HepG2 (cell line): ENCODE measurements around the gene TMEM219. TPM values are rescaled to one million over a fixed set of nuclear protein-coding genes. Genes with fewer than 3 reads are reported as not detected.

Experiments
- ARNTL ChIP-seq: sonication (generic); formaldehyde crosslinking; IDR thresholded peaks from 2 replicates; pipeline ENCODE4 v1.4.0; 2020; ENCODE audit warnings: mild to moderate bottlenecking, missing genetic modification reagents
- DDIT3 ChIP-seq: sonication (generic); formaldehyde crosslinking; IDR thresholded peaks from 2 replicates; pipeline ENCODE4 v1.4.0; 2020; ENCODE audit warnings: mild to moderate bottlenecking, missing genetic modification reagents
- EEA1 ChIP-seq: sonication (generic); formaldehyde crosslinking; IDR thresholded peaks from 2 replicates; pipeline ENCODE4 v1.5.1; 2020; ENCODE audit warnings: mild to moderate bottlenecking, missing genetic modification reagents, borderline replicate concordance
- ELF4 ChIP-seq: sonication (generic); formaldehyde crosslinking; IDR thresholded peaks from 2 replicates; pipeline ENCODE4 v1.5.0; 2020; ENCODE audit warnings: missing genetic modification reagents, mild to moderate bottlenecking, moderate library complexity, borderline replicate concordance
- FOXJ3 ChIP-seq: sonication (generic); formaldehyde crosslinking; IDR thresholded peaks from 2 replicates; pipeline ENCODE4 v1.4.0; 2020; ENCODE audit warnings: missing genetic modification reagents, mild to moderate bottlenecking, borderline replicate concordance
- GATAD1 ChIP-seq: IDR thresholded peaks from 2 replicates; pipeline ENCODE4 v1.6.1; 2016; ENCODE audit warnings: missing genetic modification reagents, missing compliant biosample characterization
- HNRNPK ChIP-seq: fragments of 200-400 bp; formaldehyde crosslinking; IDR thresholded peaks from 2 replicates; pipeline ENCODE4 v1.6.1; 2018; ENCODE audit warnings: low read length, low read depth, moderate library complexity, mild to moderate bottlenecking; ENCODE audit not compliant: poor library complexity, severe bottlenecking
- KDM2A ChIP-seq: sonication (generic); formaldehyde crosslinking; IDR thresholded peaks from 2 replicates; pipeline ENCODE4 v1.4.0; 2020; ENCODE audit warnings: low read depth, missing genetic modification reagents, borderline replicate concordance
- NCOA1 ChIP-seq: sonication (generic); formaldehyde crosslinking; IDR thresholded peaks from 2 replicates; pipeline ENCODE4 v1.9.0; 2021; ENCODE audit warnings: missing genetic modification reagents
- PHF8 ChIP-seq: sonication (generic); formaldehyde crosslinking; IDR thresholded peaks from 2 replicates; pipeline ENCODE4 v1.5.0; 2020; ENCODE audit warnings: missing genetic modification reagents
- REXO4 ChIP-seq: sonication (generic); formaldehyde crosslinking; IDR thresholded peaks from 2 replicates; pipeline ENCODE4 v1.8.0; 2022; ENCODE audit warnings: missing genetic modification reagents, mild to moderate bottlenecking, borderline replicate concordance
- SPEN ChIP-seq: sonication (generic); formaldehyde crosslinking; IDR thresholded peaks from 2 replicates; pipeline ENCODE4 v1.5.1; 2020; ENCODE audit warnings: low read depth, mild to moderate bottlenecking, missing genetic modification reagents
- ZBTB20 ChIP-seq: sonication (generic); formaldehyde crosslinking; IDR thresholded peaks from 2 replicates; pipeline ENCODE4 v1.8.1; 2023; ENCODE audit warnings: missing genetic modification reagents, low read depth, mild to moderate bottlenecking, borderline replicate concordance
- ZBTB7B ChIP-seq: sonication (generic); formaldehyde crosslinking; IDR thresholded peaks from 2 replicates; pipeline ENCODE4 v1.4.0; 2020; ENCODE audit warnings: missing genetic modification reagents
- ZFP37 ChIP-seq: sonication (generic); formaldehyde crosslinking; IDR thresholded peaks from 2 replicates; pipeline ENCODE4 v1.4.0; 2020; ENCODE audit warnings: missing genetic modification reagents, borderline replicate concordance
- ZNF646 ChIP-seq: sonication (generic); formaldehyde crosslinking; IDR thresholded peaks from 2 replicates; pipeline ENCODE4 v1.9.0; 2021; ENCODE audit warnings: mild to moderate bottlenecking, missing genetic modification reagents
- ZNF670 ChIP-seq: sonication (generic); formaldehyde crosslinking; IDR thresholded peaks from 2 replicates; pipeline ENCODE4 v1.8.0; 2022; ENCODE audit warnings: mild to moderate bottlenecking, missing genetic modification reagents, borderline replicate concordance
- ZNF75D ChIP-seq: sonication (generic); formaldehyde crosslinking; IDR thresholded peaks from 2 replicates; pipeline ENCODE4 v1.8.1; 2023; ENCODE audit warnings: missing genetic modification reagents, mild to moderate bottlenecking, borderline replicate concordance
- ZSCAN20 ChIP-seq: sonication (generic); formaldehyde crosslinking; IDR thresholded peaks from 2 replicates; pipeline ENCODE4 v1.4.0; 2020; ENCODE audit warnings: missing genetic modification reagents, mild to moderate bottlenecking, borderline replicate concordance
- polyA plus RNA-seq, 8 experiments: library from polyadenylated mRNA; depleted of rRNA in 3 of 8; stranded (reverse) in 7 of 8; unstranded in 1 of 8; fragments of >200 nt; fragmentation: Illumina TruSeq in 4 of 8; extraction: Trizol in 4 of 8; gene quantifications; 2 replicates each; pipeline versions ENCODE4 v1.2.1 to v1.2.3, GENCODE V29; 2011 to 2016; ENCODE audit warnings: low read depth in 4 of 8, missing spikeins in 1 of 8, mixed read lengths in 1 of 8; ENCODE audit not compliant: insufficient read depth in 1 of 8
- total RNA-seq, 5 experiments: library from RNA; depleted of rRNA; stranded (reverse); fragments of >200 nt; fragmentation: Illumina TruSeq; extraction: Trizol; gene quantifications; 2 replicates each; pipeline ENCODE4 v1.2.3, GENCODE V29; 2016; ENCODE audit warnings: low read depth in 1 of 5
- TF ChIP-seq, protein P1 (sequence below): sonication (generic); formaldehyde crosslinking; conservative IDR thresholded peaks from 2 replicates; pipeline ENCODE4 v1.4.0; 2020; ENCODE audit warnings: missing genetic modification reagents

The TMEM219 gene
- total and polyA plus RNA-seq, 2 of the 13 experiments (the other 11 are each of a cell fraction or from before 2014, with no cell fraction given) = 105 to 115 TPM

DNA sequence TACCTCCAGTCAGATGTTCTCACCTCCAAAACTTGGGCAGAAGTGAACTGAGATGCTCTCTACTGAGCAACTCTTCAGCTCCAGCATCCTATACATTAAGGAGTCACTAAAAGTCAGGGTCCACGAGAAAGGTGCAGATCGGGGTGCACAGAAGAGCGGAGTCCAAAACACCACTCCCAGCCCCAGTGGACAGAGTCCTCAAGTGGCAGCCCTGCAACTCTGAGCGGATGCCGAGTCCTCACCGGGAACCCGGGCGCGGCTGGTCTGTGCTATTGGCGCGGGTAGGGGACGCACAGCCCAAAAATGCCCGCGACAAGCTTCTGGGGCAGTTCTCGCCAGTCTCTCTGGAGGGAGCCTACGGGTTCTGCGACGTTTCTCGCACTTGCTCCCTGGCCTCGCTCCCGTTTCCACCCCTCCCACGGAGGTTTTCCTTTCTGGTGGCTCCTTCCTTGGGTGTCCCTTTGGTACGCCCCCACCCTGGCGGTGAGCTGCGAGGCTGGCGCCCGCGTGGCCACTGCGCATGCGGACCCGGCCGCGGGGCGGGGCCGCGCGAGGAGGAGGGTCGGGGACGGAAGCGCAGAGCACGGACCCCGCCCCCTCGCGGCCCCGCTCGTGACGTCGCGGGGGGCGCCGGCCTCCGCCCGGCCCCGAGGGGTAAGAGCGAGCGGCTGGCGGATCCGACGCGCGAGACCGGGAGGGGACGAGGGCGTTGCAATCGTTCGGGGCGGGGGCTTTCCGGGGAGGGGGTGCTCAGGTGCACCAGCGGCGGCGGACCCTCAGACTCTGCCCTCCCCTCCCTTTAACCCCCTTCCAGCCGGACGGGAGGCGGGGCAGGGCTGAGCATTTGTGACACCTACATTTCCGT is at the start of gene TMEM219 (continued):
- no peak for TF ChIP-seq EEA1 (CRISPR knock-in tag)
- TF ChIP-seq FOXJ3 = 0 out of 2 replicates have a peak, but pooled peaks have one; percentile 14
- TF ChIP-seq DDIT3 (CRISPR knock-in tag) = no peak
- TF ChIP-seq ELF4 (CRISPR knock-in tag) = peak; percentile 65; the same call in 1 of the 2 replicates
- peak; percentile 73 for TF ChIP-seq PHF8 (CRISPR knock-in tag)
- TF ChIP-seq HNRNPK = peak; percentile 75
- peak; percentile 77 for TF ChIP-seq SPEN (CRISPR knock-in tag)
- TF ChIP-seq ZNF75D (CRISPR knock-in tag) = no peak
- TF ChIP-seq ZFP37 (CRISPR knock-in tag) = peak; percentile 77; the same call in 1 of the 2 replicates
- no peak; the same call in 1 of the 2 replicates for TF ChIP-seq GATAD1 (CRISPR knock-in tag)
- no peak for TF ChIP-seq ZNF670 (CRISPR knock-in tag)
- peak; percentile 84; the same call in 1 of the 2 replicates for TF ChIP-seq NCOA1 (CRISPR knock-in tag)
- TF ChIP-seq REXO4 (CRISPR knock-in tag) = no peak
- no peak for TF ChIP-seq ZSCAN20 (CRISPR knock-in tag)
- TF ChIP-seq ZBTB20 = no peak; the same call in 1 of the 2 replicates
- TF ChIP-seq ZNF646 = no peak
- peak; percentile 84 for TF ChIP-seq KDM2A
- peak; percentile 61 for TF ChIP-seq ZBTB7B (CRISPR knock-in tag)
- TF ChIP-seq, protein P1, sequence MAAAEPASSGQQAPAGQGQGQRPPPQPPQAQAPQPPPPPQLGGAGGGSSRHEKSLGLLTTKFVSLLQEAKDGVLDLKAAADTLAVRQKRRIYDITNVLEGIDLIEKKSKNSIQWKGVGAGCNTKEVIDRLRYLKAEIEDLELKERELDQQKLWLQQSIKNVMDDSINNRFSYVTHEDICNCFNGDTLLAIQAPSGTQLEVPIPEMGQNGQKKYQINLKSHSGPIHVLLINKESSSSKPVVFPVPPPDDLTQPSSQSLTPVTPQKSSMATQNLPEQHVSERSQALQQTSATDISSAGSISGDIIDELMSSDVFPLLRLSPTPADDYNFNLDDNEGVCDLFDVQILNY = peak; percentile 20; the same call in 1 of the 2 replicates
- 0 out of 2 replicates have a peak, but pooled peaks have one; percentile 28 for TF ChIP-seq ARNTL (CRISPR knock-in tag)
